Activated effector memory CD4-positive, alpha-beta T cell treated with Interleukin-2 at 50 U/mL for 16 hours (primary cell): ENCODE results near the gene AFG1L.
"Not testable (repeated sequence)": the region's sequence is repeated elsewhere in the genome, so short reads cannot be mapped to it uniquely, and the experiment has no call there.

Source experiments
- DNase-seq: peaks from one replicate; pipeline ENCODE4 v3.0.0-alpha.2; 2020

The AFG1L gene

DNA sequence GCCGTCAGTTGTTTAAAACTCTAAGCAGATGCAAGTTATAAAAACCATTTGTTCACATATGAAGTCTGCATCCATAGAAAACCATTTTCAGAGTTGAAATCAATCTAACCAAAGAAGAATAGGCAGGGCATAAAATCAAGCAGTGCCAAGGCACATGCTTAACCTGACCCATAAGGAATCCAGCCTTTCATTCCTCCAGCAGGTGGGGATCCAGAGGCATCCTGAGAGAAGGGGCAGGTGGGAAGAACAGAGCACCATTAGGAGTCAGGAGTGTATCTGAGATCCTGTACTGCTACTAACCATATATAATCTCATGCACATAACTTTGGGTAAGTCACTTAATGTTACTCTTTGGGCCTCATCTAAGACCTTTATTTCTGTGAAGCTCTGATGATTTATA is 236.5 kb downstream of the AFG1L start:
- no peak for DNase-seq

GRCh38 chr6:108535114-108535742 is 240.4 kb downstream of the AFG1L start:
- no peak for DNase-seq

- DNase-seq = not testable (repeated sequence)
Measured at GRCh38 chr6:108535920-108536535, 241.2 kb downstream of the AFG1L start.

- peak; percentile 45 for DNase-seq
Measured at GRCh38 chr6:108541843-108542759, 247.2 kb downstream of the AFG1L start.

DNA sequence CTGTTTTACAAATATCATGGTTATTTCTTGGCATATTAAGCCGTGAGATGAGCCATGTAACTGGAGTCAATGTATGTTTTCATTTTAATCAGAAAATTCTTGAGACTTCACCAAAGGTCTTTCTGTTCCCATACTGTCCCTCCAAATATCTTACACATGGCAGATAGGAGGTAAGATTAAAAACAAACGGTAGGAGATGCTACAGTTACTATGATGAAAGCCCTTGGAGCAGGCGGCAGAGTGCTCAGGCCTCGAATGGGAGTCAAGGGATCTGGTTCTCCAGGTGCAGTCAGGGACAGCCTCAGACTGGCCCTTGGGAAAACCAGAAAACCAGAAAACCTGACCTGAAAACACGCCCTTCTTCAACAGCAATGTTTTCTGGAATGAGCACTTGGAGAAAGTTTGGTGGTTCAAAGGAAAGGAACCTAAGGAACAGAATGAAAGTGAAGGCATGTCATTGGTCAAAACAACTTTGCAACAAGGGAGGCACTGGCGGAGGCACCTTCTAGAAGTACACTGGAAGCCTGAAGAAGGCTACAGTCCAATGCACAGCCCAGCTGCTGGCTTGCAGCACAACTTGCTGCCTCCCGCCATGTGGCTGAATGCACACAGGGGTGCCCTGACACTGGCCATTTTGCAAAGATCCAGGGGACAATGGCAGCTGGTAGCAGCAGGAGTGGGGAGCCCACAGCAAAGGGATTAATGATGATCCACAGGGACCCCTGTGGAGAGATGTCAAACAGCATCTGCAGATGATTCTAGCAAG is 248.5 kb downstream of the AFG1L start:
- no peak for DNase-seq

GRCh38 chr6:108544606-108545005 is 249.8 kb downstream of the AFG1L start:
- DNase-seq = no peak

DNA sequence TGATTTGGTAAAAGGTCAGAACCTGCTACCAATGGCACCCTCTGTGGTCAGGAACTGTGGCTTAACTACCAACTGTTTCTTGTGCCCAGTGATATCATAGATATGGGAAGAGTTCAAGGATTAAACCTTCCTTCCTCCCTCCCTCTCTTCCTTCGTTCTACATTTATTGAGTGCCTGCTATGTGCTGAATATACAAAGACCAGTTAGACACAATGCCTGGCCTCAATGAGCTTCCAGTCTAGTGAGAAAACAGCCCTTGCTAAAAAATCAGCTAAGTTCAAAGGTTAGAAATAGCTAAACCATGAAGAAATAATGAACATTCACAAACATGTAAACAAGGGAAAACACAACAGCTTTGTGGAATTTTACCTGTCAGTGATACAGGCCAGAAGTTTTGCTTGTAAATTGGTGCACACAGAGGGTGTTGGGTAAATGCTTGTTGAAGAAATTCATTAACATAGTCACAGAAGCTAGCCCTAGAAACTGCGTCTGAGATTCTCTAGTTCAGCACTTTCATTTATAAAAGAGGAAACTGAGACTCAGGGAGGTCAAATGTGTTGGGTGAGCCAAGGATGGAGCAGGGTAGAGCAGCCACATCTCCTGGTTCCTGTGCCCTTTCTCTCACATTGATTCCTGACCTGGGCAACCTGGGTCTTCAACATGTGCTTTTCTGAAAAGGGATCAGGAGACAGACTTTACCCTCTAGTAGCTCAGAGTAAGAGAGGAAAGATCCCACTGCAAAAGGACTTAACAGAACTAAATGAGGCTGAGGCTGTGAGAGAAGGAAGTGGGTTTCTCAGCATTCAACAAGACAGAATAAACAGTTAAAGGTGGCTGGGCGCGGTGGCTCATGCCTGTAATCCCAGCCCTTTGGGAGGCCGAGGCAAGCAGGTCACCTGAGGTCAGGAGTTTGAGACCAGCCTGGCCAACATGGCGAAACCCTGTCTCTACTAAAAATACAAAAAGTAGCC is 251.5 kb downstream of the AFG1L start:
- DNase-seq = no peak

GRCh38 chr6:108549241-108549640 is 254.4 kb downstream of the AFG1L start:
- DNase-seq = no peak

DNA sequence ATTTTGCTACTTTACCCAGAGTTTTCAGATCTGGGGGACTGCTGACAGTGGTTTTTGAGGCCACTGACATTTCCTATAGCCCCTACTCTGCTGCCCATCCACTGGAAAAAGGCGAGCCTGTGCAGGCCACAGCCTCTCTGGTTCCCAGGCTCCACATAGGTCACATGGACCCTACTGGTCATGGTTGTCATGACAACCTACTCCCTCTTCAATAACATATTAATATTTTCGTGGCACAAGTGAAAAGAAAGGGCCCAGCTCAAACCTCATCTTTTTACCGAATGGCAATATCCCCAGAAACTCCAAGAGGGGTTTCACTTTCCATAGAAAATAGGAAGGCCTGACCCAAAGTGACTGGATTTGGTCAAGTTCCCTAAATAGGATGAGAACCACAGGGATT is 254.9 kb downstream of the AFG1L start:
- no peak for DNase-seq

DNA sequence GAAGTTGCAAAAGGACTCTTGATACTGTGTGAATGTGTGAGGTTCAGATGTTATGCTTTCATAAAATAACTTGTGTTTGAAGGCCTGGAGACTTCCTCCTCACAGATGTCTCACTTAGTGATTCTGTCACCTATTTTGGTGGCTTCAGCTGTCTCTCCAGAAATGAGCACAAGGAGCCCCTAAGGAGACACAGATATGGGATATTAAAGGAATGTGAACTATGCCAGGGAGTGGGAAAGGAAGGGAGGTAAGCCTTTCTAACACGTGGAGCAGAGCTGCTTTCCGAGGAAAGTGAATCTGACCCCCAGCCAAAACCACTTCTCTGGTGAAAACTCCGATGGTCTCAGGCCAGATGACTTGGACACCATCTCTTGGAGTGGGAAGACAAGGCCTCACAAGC is 255.4 kb downstream of the AFG1L start:
- no peak for DNase-seq

- DNase-seq = no peak
Measured at GRCh38 chr6:108555399-108556052, 260.7 kb downstream of the AFG1L start.

DNA sequence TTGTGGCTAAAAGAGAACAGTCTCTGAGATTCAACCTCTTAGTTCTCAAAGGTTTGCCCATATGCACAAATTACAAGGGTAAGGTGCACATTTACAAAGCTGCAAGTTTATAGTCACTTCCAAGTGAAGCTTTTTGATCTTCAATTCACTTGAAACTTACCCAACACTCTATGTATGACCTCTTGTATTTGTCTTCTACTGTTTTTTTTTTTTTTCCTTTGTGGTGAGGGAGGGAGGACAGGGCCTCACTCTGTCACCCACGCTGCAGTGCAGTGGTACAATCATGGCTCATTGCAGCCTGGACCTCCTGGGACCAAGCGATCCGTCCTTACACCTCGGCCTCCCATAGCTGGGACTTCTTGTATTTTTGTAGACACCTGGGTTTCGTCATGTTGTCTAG is 261.4 kb downstream of the AFG1L start:
- no peak for DNase-seq

- DNase-seq = no peak
Measured at GRCh38 chr6:108556866-108557493, 262.1 kb downstream of the AFG1L start.

DNA sequence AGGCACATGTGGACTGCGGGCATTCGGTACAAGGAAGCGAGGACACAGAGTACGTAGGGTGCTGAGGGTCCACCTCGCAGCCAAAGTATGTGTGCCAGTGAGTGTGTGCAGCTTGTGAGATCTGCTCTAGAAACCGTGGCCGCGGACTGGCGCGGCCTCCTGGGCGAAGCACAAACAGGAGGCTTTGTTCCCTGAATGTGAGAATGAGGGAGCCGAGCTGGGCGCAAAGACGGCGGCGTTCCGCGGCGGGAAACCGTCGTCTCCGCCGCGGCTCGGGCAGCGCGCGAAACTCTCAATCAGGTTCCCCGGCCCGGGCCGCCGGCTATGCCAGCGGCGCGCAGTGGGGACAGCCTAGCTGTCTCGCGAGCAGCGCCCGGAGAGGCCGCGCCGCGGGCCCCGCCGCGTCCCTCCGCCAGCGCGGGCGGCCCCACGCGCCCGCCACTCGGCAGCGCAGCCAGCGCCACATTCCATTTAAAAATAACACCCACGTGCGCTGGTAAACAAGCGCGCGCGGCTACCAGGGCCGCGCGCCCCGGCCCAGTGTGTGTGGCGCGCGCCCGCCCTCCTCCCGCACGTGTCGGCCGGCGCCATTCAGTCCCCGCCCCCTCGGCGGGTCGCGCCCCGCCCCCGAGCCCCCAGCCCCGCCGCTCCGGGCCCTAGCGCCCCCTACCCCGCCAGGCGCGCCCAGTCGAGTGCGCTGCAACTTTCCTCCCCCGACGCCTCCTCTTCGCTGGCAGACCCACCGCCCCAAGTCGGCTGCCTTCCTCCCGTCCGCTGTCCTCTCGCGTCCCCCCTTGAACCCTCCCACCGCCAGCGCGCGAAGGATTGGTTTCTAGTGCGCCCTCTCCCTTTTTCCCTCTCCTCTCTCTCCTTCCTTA is 262.9 kb downstream of the AFG1L start:
- peak; percentile 77 for DNase-seq

DNA sequence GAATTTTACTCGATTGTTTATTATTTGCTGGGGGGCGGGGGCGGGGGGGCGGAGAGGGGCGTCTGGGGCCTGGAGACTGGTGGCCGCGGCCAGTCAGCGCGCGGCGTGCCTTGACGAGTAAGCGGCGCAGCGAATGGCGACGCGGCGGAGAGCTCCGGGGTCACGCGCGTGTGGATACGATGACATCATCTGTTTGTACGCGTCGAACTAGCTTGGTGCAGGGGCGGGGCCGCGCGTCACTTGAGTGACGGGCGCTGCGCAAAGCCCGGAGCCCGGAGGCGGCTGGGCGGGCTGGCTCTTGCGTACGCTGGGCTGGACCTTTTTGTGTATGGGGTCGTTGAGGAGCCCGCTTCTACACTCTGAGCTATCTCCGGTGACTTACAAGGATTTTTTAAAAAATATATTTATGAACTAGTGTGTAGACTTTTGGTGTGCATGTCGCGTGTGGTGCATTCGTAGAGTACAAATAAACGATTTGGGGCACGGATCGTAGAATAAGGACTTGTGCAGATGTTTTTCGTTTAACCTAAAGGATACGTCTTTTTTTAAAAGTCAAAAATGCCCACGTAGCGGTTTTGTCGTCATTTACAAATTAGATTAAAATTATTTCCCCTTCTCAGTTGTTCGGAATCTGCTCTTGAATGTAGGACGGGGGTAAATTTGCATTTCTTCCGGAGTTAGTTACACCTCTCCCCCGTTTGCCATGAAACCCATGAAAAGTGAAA is 263.7 kb downstream of the AFG1L start:
- peak; percentile 95 for DNase-seq

- DNase-seq = peak; percentile 86
Measured at GRCh38 chr6:108559097-108559883, 264.4 kb downstream of the AFG1L start.

DNA sequence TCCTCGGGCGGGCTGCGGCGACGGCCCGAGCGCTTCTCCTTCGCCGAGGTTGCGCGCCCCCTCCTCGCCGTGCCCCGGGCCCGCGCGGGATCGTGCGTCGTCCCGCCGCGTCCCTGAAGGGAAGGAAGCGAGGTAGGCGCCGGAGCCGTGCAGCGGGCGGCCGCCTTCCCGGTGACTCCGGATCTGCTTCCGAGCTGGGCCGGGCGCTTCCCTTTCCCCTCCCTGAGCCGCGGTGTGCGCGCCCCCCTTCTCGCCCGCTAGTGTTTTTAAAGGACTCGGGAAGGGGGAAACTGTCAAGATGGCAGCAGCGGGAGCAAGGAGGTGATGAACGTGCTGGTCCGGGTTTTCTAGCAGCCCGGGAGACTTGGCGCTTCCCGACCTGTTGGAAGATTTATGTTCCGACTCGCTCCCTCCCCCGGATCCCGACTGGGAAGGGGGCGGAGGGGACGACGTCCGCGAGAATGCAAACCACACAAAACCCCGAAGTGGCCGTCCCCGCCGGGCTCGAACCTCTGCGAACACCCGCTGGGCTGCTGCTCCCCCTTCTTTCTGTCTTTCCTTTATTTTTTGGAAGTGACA is 265.1 kb downstream of the AFG1L start:
- DNase-seq = no peak
